HK-2 (cell line): ENCODE data around the gene FAM53B.
A peak's percentile ranks its signal among the peaks of the same experiment; 100 is the strongest.
"Not testable (repeated sequence)": the region's sequence is repeated elsewhere in the genome, so short reads cannot be mapped to it uniquely, and the experiment has no call there.

Experiments
- DNase-seq: peaks from one replicate; pipeline ENCODE4 v3.0.0-alpha.2; 2018; ENCODE audit not compliant: unreplicated experiment

FAM53B gene, protein sequence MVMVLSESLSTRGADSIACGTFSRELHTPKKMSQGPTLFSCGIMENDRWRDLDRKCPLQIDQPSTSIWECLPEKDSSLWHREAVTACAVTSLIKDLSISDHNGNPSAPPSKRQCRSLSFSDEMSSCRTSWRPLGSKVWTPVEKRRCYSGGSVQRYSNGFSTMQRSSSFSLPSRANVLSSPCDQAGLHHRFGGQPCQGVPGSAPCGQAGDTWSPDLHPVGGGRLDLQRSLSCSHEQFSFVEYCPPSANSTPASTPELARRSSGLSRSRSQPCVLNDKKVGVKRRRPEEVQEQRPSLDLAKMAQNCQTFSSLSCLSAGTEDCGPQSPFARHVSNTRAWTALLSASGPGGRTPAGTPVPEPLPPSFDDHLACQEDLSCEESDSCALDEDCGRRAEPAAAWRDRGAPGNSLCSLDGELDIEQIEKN

DNA sequence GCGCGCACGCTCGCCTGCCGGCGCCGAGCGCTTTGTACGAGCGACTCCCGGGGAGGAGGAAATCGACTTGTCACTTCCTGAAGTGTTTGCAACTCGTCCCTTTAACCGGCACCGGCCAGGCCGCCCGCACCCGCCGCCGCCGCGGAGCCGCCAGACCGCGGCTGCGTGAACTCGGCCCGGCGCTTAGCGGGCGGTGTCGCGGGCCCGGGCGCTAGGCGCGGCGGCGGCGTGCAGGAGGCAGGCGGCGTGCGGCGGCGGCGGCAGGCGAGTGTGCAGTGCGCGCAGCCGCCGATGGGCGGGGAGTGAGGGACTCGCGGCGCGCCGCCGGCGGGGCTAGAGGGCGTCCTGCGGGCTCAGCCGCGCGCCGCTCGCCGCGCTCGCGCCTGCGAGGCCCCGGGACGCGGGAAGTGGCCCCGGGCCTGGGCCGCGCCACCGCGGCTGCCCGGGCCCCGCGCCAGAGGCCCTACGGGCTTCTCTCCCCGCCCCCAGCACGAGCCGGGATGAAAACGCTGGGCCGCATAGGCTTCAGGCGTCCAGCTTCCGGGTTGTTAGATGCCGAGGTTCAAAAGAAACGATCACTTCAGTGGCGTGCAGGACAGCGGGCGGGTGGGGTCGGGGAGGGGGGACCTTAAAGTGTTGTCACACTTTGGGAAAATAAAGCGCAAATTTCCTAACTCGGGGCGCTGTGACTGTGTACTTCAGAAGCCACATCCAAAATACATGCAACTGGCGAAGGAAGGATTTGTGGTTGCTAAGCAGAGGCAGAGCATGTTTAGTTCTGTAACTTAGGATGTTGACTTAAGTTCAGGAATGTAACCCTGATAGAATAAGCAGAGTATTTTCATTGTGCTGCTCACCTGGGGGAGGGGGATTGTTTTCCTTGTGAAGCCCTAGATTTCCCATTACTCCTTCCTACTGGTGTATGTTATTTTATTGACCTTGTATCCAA, at the start of gene FAM53B:
Gene FAM53B (minus strand): TSS at position 277 of the 949 bp plus-strand sequence. CDS start 37,665 bp downstream, outside the sequence.
- DNase-seq, result peak; percentile 79

DNA sequence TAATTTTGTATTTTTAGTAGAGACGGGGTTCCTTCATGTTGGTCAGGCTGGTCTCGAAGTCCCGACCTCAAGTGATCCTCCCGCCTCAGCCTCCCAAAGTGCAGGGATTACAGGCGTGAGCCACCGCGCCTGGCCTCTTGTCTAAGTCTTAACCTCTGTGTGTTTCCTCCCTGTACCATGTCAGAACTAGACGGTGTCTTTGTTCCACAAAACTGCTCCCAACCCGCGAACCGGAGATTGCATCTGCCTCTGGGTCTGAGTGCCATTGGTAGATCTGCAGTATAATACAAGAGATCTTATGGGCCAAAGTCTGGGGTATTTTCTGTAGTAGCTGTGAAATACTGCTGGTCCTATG, 48.8 kb upstream of the FAM53B start:
- DNase-seq, result no peak

DNA sequence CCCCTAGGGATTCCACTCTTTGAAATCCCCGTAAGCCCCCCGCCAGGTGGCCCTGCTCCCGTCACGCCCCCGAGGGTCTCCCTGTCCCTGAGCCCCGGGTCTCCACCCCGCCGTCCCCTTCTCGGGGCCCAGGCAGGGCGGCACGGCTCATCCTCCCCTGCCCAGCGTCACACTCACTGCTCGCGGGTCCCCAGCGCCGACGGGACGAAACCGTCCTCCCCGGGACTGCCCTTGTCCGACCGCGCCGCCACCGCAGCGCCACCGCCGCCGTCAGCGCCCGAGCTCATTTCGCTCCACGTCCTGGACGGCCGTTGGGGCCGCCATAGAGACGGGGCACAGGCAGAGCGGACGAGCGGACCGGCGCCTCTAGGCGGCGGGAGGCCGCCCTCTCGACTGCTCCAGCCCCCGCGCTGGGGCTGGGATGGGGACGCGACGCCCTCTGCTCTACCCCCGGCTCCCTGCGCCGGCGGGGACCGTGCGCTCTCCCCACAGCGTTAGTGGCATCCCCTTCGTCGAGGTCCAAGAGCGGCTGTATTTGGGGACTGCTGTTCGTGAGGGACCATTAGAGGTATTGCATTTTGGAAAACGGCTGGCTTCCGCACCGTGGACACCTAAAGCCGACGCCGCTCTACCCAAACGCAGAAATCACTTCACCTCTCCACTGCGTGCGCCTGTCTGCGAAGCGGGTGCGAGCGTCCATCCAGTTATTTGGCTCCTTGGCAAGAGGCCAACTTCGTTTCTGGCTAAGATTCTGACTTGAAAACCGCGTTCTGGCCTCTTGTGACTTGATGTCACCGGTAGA, 47.6 kb upstream of the FAM53B start, which contains the start of gene EEF1AKMT2:
Gene EEF1AKMT2 (minus strand): TSS at position 341 of the 802 bp plus-strand sequence. CDS start 54 bp downstream, at position 287.
- peak; percentile 92 for DNase-seq

DNA sequence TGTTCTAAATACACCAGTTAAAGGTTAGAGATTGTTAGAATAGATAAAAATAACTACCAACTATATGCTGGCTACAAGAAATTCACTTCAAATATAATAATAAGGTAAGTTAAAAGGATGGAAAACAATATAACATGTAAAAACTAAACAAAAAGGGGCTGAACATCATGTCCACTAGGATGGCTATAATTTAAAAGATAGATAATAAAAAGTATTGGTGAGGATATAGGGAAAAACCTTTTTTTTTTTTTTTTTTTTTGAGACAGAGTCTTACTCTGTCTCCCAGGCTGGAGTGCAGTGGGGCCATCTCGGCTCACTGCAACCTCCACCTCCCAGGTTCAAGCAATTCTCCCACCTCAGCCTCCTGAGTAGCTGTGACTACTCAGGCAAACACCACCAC, 38.7 kb upstream of the FAM53B start:
- not testable (repeated sequence) for DNase-seq

DNA sequence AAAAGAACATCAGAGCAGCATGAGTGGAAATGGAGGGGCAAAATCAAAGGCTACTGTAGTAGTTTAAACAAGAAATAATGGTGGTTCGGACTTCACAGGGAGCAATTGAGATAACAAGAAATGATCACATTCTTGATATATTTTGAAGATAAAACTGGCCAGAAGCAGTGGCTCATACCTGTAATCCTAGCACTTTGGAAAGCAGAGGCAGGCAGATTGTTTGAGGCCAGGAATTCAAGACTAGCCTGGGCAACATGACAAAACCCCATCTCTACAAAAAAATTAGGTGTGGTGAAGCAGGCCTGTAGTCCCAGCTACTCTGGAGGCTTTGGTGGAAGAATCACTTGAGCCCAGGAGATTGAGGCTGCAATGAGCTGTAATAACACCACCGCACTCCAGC, 24.6 kb upstream of the FAM53B start:
- no peak for DNase-seq

DNA sequence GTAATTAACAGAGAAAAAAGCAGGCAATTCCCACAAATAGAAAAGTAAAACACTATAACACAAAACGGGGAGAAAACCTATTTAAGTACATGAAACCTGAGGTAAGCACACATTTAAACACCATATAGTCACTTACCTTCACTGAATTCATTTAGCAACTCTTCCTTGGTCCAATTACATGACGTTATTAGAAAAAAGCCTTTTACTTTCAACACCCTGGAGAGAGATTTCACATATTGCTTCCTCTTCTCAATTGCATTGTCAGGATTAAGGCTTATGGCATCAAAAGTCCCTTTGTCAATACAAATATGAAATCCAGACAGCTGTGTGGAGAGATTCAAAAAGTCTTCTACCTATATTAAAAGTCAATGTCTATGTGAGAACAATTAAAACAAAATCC, 21.1 kb upstream of the FAM53B start:
- DNase-seq, result no peak

DNA sequence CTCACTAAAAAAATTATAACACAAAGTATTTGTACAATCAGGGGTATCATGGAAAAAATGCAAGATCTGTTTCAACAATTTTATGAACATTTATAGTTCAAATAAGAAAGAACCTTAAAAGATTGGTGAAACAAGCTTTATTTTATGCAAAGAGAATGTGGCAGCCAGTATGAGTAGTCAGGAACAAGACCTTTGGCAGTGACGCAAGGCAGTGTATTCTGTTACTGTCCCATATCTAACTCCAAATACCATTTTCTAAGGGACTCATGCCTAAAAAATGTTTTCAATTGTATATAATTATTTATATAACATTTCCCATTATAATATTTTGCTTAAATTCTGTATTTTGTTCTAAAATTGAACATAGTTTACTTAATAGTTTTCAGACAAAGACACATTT, 19.1 kb upstream of the FAM53B start:
- no peak for DNase-seq

DNA sequence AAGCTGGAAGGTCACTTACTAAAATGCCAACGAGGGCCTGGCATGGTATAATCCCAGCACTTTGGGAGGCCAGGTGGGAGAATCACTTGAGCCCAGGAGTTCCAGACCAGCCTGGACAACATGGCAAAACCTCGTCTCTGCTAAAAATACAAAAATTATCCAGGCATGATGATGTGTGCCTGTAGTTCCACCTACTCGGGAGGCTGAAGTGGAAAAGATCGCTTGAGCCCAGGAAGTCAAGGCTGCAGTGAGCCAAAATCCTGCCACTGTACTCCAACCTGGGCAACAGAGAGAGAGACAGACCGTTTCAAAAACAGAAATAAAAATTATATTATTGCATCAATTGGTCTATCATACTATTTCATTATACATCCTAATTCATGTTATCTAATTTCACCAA, 18.1 kb upstream of the FAM53B start:
- no peak for DNase-seq

DNA sequence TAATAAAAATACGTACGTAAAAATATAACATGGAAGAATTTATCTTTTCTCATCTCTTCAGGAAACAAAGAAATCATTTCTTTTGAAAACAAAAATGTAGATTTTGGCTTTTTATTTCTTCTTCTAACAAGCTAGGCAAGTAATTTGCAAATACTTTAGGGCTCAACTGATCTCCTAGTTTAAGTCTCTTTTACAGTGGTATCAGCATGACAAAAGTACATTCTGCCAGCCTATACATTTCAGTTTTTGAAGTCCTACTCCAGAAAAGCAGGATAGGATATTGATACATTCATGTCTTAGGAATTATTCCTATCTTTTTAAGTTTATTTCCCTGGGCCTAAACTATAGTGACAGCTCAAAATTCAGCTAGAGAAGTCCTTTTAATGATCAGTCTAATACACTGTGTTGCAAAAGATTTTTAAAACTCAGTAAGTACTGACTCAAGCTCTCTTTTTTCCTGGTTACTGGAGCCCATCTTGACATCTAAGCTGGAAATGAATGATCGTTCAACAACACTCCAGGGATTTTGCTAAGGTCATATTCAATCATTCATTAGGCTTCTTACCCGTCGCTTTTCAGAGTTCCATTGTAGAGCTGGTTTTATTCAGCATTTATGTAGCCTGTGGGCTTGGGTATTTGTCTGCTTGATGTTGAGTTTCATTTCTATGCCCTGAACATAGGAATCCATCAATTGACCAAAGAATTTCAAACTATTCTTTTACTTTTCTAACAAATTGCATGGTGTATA, 12.2 kb upstream of the FAM53B start:
- DNase-seq, result no peak

DNA sequence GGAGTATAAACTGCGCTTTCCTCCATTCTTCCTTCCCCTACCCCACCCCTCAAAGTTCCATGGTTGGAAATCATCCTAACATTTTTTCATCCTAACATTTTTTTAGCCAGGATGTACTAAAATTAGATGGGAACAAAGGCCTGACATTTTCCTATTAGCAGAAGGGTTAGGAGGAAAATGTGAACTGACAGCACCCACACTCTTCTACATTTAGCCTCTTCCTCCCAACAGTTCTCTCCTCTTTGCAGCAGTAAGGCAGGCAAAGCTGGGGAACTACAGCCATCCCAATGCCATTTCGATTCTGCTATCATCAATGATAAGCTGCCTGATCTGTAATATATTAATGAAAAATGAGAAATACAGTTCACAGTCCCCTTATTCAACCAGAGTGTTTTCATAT, 11.4 kb upstream of the FAM53B start:
- DNase-seq, result no peak

DNA sequence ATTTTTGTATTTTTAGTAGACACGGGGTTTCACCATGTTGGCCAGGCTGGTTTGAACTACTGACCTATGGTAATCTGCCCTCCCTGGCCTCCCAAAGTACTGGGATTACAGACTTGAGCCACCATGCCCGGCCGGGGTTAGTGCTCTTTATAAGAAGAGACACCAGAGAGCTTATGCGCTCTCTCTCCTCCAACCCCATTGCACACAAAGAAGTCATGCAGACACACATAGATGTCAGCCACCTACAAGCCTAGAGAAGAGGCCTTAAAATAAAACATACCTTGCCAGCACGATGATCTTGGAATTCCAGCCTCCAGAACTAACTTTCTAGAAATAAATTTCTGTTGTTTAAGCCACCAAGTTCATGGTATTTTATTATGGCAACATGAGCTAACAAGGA, 10.0 kb upstream of the FAM53B start:
- DNase-seq, result no peak

DNA sequence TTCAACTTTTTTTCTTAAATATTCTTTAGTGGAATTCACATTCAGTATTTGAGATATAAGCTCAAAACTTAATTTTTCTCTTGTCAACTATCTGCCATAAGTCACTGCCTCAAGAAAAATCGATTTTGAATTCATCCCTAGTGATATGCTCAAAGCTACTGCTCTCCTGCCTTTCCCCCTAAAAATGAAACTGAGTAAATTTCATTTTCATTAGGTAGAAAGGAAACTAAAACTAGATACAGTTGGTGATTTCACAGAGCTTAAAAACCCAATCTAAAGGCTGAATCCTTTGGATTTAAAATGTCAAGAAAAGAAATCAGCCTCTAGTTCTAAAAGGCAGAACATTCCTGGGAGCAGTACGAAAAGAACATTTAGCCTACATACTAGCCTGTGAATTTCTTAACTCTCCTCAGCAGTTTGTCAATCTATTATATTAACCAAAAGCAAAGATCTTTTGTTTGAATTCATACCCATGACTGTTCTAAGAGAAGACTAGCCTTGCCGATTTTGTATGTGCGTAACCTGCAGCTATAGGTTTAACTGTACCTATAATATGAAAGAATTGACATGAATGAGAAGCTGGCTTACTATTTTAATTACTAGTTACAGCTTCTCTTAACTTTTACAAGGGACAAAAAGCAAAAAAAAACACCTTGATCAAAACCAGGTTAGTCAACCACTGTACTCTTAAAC, 4.9 kb upstream of the FAM53B start:
- DNase-seq, result no peak

DNA sequence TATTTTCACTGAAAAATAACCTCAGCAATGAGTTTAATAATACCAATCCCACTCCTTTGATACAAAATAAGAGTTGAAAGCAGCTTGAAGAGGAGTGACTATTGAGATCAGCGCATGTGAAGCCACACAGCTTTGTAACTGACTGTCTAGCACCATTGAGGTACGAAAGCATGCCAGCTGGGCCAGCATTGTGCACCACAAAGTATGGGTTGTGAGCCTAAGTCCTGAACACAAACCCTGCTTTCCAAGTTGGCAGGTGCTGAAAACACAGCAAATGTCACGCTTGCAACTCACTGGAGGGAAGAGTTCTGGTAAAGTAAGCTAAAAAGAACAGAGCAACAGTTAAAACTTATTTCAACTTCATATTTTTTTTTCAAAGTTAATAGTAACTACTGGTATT, 4.0 kb upstream of the FAM53B start:
- DNase-seq, result no peak

DNA sequence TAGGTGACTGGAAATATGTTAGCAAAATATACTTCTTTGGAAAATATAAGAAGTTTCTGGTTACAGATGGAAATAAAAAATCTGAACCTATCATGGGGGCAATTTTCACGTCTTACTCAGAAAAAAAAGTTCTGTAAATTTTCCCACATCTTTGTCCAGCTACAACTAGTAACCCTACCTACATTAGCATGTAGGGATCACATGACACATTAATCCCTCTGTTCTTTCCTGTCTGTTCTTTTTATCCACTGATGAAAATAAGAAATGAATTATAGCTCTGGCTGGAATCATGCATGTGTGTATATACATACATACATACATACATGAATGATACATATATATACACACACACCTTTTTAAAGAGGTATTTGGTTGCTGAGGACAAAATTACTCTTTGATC, 3.6 kb upstream of the FAM53B start:
- no peak for DNase-seq

DNA sequence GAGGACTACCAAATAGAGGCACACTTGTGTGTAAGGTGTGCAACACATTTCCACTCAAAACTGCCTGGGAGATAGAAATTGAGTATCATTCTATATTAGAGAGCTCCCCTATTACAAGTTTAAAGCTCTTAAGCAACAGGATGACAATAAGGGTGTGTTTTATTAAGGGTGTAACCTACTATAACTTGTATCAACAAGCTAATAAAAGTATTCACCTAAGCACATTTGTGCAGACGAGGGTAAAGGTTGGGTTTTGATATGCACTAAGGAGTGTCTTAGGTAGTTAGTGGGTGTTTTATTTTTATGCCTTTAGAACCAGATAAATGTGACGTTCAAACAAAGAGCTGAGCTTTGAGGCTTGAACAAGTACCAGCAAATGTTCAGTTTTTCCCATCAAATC, 2.8 kb upstream of the FAM53B start:
- DNase-seq, result no peak

DNA sequence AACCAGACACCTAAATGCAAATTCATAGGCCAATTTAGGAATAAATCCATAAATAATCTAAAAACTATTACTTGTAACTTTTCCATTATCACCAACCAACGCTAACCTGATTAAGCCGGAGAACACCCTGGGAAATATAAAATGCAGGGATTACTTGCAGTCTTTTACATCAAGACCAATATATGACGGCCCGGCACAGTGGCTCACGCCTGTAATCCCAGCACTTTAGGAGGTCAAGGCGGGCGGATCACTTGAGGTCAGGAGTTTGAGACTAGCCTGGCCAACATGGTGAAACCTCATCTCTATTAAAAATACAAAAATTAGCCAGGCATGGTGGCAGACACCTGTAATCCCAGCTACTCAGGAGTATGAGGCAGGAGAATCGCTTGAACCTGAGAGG, 2.3 kb upstream of the FAM53B start:
- DNase-seq, result not testable (repeated sequence)

DNA sequence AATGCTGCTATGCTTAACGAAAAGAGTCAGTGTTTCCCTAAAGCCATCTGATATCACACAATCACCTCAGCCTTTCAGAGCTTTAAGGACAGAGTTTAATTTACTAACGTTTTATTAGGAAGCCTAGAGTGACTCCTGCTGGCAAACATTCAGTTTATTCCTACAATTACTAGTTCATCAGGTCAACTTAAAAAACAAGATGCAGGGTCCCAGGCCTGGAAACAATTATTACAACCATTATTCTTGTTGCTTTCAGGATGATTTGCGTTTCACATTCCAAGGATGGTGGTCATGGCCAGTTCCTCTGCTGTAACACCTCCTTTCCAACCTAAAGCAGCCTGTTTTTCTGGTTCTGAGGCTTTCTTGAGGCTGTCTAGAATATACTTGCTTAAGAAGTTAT, 1.5 kb upstream of the FAM53B start:
- no peak for DNase-seq

DNA sequence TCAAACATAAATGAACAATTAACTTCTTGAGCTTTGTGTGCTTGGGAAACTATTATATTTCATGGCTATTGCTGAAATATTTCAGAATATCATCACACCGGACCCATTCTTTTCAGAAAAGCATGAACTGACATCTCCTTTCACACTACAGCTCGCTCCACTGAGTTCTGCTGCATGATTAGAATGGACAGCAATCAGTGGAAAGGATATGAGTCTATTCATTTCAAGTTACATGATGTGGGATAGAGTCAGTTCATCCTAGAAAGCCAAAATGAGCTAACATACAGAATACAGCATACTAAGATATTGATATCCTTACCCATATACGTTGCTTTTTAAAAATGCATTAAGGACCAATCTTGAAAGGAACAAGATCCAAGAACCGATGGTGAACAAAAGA, 1.1 kb upstream of the FAM53B start:
- DNase-seq, result no peak

DNA sequence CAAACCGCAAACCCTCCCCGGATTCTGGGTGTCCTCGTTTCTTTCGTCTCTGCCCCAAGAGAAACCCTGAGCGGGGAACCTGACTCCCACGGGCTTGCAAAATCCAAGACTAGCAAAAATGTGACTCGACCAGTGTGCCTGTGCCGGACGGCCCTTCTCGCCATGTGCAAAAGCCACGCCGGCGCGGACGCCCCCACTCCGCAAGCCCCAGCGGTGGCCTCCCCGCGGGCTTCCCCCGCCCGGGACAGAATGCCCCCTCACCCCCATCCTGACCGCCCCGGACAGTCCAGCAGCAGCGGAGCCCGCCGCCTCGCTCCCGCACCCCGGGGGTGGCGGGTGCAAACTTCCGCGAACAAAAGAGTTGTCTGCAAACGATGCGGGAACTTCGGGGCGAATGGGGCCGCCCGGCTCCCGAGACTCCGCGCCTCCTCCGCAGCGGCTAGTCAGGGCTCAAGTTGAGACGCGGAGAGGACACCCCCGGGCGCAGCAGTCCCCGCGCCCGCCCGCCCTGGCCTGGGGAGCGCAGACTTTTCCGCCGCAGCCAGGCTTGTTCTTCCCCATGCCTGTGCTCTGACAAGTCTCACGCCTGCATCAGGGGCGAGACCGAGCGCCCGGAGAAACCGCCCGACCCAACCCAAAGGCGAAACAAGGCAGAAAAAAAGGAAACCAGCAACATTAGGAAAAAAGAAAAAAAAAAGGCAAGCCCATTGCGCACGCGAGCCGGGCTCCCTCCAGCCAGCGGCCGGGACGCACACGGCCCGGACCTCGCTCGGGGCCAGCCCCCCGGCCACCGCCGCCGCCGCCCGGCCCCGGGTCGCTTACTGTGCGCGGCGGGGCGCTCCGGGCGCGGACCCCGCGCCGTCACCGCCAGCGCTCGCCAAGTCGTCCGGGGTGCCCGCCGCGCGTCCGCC, 732 bp downstream of the FAM53B start:
- DNase-seq, result peak; percentile 49
